DMS153 treated with DMSO at 0.1 percent for 48 hours (cell line): ENCODE results near the gene VWF.
"Not testable (repeated sequence)": the region's sequence is repeated elsewhere in the genome, so short reads cannot be mapped to it uniquely, and the experiment has no call there.

Source experiments
- DNase-seq: peaks from one replicate; lab custom pipeline; 2025; ENCODE audit not compliant: unreplicated experiment; lab: John Stamatoyannopoulos, UW

VWF gene

GRCh38 chr12:6124411-6125309 is at the start of gene VWF:
Gene VWF, minus strand, starts transcription at chr12:6124670. Its CDS starts 1,474 bp downstream, at chr12:6123196.
- DNase-seq, result no peak

- DNase-seq, result no peak
Observed at GRCh38 chr12:6172862-6173261, 48.4 kb upstream of the VWF start.

- no peak for DNase-seq
Observed at GRCh38 chr12:6172086-6172485, 47.6 kb upstream of the VWF start.

GRCh38 chr12:6171409-6172015 is 47.0 kb upstream of the VWF start:
- DNase-seq, result no peak

GRCh38 chr12:6167327-6168280 is 43.1 kb upstream of the VWF start:
- DNase-seq, result no peak

DNA sequence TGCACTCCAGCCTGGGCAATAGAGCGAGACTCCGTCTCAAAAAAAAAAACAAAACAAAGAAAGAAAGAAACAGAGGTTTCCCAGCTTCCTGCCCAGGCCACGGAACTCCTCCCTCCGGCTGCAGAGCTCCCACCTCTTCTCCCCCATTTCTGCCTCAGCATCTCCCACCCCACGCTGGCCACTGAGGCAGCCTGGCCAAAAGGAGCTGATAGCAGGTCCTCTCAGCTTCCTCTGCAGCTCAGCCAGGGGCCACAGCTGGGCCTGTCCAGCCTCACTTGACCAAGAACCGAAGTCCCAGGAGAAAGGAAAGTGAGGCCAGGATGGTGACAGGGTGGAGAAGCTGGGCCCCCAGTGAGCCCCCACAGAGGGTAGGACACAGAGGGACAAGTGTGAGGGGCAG is 42.3 kb upstream of the VWF start:
- no peak for DNase-seq

GRCh38 chr12:6165395-6165794 is 40.9 kb upstream of the VWF start:
- DNase-seq, result no peak

DNA sequence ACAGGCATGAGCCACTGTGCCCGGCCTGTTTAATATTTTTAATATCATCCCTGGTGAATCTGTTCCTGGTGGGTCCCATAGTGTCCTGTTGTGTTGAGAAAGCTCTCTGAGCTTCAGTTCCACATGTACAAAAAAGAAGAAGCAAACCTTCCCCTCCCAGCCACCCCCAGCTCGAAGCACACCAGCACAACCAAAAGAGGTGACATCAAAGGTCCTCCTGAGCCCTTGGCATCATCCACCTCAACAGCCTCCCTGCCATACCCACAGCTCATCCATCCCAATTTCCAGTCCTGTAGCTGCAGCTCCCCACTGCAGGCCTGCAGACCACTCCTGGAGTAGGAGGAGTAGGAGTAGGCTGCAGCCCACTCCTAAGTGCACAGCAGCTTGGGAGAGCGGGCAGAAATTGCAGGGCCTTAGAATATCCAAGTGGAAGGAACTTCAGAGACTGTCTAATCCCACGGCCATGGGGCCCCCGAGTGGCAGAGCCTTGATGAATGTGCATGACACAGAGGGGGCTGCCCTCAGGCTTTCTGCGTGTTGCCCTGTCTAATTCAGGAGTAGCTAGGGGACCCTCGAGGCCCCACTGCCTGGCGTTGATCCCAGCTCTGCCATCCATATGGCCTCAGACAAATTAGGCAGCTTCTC is 39.1 kb upstream of the VWF start:
- DNase-seq, result no peak

DNA sequence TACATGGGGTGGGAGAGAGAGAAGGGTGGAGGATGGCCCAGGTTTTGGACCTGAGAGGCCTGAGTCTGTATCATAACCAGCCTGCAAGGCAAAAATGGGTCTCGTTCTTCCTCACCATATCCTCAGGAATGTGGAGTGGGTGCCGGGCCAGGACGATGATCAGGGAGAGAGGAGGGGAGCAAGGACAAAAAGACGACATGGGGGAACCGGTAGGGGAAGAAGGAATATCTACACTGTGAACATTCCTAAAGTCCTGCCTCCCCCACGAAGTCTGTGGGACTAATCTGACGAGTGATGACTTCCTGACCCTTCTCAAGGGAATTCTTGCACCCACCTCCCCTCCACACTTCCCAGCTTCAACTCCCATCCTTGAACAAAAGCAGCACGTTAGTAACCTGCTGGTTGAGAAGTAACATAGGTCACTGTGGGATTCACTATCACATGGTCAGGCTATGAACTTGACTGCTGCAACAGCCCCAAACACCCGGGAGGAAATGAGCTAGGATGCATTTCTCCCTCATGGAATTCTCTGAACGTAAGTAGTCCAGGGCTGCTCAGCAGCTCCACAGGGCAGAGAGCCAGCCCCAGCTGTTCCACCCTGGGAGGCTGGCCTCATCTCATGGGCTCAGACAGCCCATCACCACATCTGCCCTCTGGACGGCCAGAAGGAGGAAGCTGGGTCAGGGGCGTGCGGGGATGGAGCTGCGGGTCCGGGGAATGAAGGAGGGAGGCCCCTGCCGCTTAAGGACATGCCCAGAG is 36.8 kb upstream of the VWF start:
- no peak for DNase-seq

- not testable (repeated sequence) for DNase-seq
Observed at GRCh38 chr12:6160049-6160649, 35.7 kb upstream of the VWF start.

DNA sequence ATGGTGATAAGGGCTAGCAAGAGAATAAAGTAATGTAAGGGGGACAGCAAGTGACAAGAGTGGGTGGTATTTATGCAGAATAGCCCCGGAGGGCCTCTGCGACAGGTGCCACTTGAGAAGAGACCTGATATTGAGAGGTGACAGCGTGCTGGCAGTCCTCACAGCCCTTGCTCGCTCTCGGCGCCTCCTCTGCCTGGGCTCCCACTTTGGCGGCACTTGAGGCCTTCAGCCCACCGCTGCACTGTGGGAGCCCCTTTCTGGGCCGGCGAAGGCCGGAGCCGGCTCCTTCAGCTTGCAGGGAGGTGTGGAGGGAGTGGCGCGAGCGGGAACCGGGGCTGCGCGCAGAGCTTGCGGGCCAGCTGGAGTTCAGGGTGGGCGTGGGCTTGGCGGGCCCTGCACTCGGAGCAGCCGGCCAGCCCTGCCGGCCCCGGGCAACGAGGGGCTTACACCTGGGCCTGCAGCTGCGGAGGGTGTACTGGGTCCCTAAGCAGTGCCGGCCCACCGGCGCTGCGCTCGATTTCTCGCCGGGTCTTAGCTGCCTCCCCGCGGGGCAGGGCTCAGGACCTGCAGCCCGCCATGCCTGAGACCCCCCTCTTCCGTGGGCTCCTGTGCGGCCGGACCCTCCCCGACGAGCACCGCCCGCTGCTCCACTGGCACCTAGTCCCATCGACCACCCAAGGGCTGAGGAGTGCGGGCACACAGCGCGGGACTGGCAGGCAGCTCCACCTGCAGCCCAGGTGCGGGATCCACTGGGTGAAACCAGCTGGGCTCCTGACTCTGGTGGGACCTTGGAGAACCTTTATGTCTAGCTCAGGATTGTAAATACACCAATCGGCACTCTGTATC is 34.9 kb upstream of the VWF start:
- not testable (repeated sequence) for DNase-seq

GRCh38 chr12:6158749-6159148 is 34.3 kb upstream of the VWF start:
- DNase-seq, result no peak

DNA sequence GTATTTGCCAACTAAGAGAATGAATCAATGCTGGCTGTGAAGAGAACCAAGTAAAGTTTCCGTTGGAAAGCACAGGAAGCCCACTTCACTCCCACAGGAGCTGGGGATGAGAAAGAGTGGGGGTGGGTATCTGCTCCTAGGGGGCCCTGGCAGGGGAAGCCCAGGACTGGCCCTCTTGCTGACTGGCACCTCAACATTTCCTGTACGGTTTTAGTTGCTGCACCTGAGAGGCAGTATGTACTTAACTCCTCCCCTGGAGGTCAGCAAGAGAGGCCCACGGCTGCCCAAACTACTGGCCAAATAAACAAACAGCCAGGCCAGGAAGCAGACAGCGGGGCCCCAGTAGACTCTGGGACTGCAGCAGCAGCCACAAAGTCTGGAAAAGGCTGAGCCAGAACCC is 33.8 kb upstream of the VWF start:
- DNase-seq, result no peak

DNA sequence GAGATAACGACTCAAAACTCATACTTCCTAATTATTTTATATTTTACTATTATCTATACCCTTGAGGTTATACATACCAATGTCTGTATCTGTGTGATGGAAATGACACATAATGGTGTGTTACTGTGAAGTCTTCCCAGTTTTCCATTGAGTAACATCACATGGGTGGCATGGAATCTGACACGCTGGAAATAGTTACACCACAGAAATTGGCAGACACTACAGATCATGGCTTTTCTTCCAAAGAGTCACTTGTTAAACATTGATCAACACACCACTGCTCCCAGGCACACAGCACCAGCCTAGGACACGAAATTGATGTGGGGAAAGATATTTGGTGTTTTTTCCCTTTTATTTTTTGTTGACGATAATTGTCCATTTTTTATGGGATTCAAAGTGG is 33.0 kb upstream of the VWF start:
- DNase-seq, result no peak

GRCh38 chr12:6154730-6155459 is 30.4 kb upstream of the VWF start:
- DNase-seq, result no peak

GRCh38 chr12:6148722-6149121 is 24.3 kb upstream of the VWF start:
- not testable (repeated sequence) for DNase-seq

DNA sequence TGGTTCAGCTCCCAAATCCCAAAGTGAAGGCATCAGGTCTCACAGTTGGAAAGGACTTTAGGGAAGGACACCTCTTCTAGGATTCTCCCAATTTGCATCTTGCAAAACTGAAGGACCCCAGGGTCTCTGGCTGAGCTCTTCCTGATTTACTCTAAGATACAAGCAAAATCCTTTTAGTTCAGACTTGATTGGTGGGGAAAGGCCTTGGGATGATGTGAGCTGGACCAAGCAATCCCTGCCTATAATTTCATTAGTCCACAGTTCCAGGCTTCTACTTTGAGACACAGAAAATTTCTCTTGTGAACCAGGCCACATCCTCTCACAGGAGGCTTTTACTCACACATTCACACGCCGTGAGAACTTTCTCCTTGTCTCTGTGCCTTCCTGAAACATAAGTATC is 23.6 kb upstream of the VWF start:
- DNase-seq, result no peak

DNA sequence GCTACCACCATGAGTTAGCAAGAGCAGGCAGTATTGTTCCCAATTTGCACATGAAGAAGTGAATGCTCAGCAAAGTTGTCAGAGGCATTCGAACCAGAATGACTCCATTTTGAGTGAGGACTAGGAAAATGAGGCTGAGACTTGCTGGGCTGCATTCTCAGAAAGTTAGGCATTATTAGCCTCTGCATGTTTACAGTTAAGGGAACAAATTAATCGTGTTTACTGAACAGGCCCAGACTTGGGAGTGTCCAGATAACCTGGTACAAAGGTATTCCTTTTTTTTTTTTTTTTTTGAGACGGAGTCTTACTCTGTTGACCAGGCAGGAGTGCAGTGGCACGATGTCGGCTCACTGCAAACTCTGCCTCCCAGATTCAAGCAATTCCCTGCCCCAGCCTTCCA is 22.5 kb upstream of the VWF start:
- DNase-seq, result no peak
